ENCODE results near the gene MAGI1. TPM values are rescaled to one million over a fixed set of nuclear protein-coding genes. Genes with fewer than 3 reads are reported as not detected.

Gene MAGI1
- total RNA-seq, 1 experiment from 2014 or later = 58.2 TPM

DNA sequence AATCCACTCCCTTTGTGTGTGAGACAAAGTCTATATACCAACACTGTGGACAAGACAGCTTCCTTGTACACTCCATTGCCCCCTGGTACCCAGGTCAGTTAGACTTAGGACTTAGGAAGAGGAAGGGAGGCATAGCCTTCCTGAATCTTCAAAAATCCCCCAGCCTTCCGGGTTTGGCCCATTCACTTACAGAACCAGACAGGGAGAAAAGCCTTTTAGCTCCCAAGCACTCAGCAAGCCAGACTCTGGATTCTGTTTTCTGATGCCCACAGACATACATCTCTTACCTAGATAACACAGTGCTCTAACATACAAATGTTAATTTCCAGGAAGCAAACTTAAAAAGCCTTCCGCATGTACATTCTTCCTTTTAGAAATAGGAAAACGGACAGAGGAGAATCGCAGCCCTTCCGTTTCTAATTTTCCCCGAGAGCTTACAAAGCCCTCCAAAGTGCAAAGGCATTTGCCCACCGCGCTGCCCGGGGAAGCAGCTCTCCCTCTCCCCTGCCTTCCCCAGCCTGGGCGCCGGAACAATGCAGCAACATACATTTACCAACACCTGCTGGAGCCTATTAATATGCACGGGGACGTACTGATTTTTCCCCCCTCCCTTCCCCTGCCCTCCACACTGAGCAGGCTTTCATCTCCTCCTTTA lies 442.0 kb downstream of the MAGI1 start:
- CTCF ChIA-PET = interaction anchor here (0.6 to 3.5 kb wide), 7 partner anchors 9 to 154 kb away, joined by 3 to 13 read pairs (median 4); no protein-coding TSS in a partner anchor
- Mint-ChIP-seq H3K36me3 (no peaks in the 10 kb centered on the region), H3K4me3 (peak overlapping the region; percentile 85), H3K27me3 (ENCODE audit: low read depth) (peaks cover 3% of the 10 kb centered on the region; the same call in 1 of the 2 replicates), H3K4me1 (peaks cover 62% of the 10 kb centered on the region), H3K27ac (peak overlapping the region; percentile 96), H3K9me3 (no peaks in the 10 kb centered on the region)
- ATAC-seq (no peak), DNase-seq (ENCODE audit: low spot score) (no peak)
- TF ChIP-seq ZNF121 (CRISPR knock-in tag; IDR thresholded peaks at IDR 0.05) (peak; percentile 66; the same call in 1 of the 2 replicates), SP1 (CRISPR knock-in tag; conservative IDR thresholded peaks at IDR 0.05) (0 out of 2 replicates have a peak, but pooled peaks have one; percentile 28), ZNF512 (CRISPR knock-in tag; IDR thresholded peaks at IDR 0.05; ENCODE audit: borderline replicate concordance) (no peak), ETV6 (CRISPR knock-in tag; IDR thresholded peaks at IDR 0.05) (0 out of 2 replicates have a peak, but pooled peaks have one; percentile 20)
- POLR2A ChIA-PET = interaction anchor here (0.6 to 1.7 kb wide), 7 partner anchors 11 to 198 kb away, joined by 3 to 7 read pairs (median 4); no protein-coding TSS in a partner anchor

- DNase-seq (ENCODE audit: low spot score) (no peak), ATAC-seq (no peak)
- H3K27me3 Mint-ChIP-seq (ENCODE audit: low read depth) = peaks cover 3% of the 10 kb centered on the region; the same call in 1 of the 2 replicates
- peak overlapping the region; percentile 85 for H3K4me3 Mint-ChIP-seq
- ChIA-PET POLR2A (interaction anchor here (1.1 to 1.7 kb wide), 2 partner anchors 8 to 56 kb away, joined by 3 to 7 read pairs; no protein-coding TSS in a partner anchor), CTCF (interaction anchor here (1.1 to 3.5 kb wide), 3 partner anchors 20 to 77 kb away, joined by 3 to 13 read pairs (median 10); no protein-coding TSS in a partner anchor)
- H3K9me3 Mint-ChIP-seq = no peaks in the 10 kb centered on the region
- H3K36me3 Mint-ChIP-seq = no peaks in the 10 kb centered on the region
- TF ChIP-seq ZNF121 (CRISPR knock-in tag; IDR thresholded peaks at IDR 0.05) = no peak
- TF ChIP-seq, protein P1, sequence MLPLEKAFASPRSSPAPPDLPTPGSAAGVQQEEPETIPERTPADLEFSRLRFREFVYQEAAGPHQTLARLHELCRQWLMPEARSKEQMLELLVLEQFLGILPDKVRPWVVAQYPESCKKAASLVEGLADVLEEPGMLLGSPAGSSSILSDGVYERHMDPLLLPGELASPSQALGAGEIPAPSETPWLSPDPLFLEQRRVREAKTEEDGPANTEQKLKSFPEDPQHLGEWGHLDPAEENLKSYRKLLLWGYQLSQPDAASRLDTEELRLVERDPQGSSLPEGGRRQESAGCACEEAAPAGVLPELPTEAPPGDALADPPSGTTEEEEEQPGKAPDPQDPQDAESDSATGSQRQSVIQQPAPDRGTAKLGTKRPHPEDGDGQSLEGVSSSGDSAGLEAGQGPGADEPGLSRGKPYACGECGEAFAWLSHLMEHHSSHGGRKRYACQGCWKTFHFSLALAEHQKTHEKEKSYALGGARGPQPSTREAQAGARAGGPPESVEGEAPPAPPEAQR (CRISPR knock-in tag; IDR thresholded peaks at IDR 0.05) = no peak
- TF ChIP-seq, protein P2, sequence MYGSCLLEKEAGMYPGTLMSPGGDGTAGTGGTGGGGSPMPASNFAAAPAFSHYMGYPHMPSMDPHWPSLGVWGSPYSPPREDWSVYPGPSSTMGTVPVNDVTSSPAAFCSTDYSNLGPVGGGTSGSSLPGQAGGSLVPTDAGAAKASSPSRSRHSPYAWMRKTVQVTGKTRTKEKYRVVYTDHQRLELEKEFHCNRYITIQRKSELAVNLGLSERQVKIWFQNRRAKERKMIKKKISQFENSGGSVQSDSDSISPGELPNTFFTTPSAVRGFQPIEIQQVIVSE (CRISPR knock-in tag; IDR thresholded peaks at IDR 0.05; ENCODE audit: borderline replicate concordance) = no peak
- peaks cover 70% of the 10 kb centered on the region for H3K4me1 Mint-ChIP-seq
- H3K27ac Mint-ChIP-seq = 0 out of 2 replicates have a peak overlapping the region, but pooled peaks have one; percentile 96
Measured at GRCh38 chr3:65596029-65596300, 442.8 kb downstream of the MAGI1 start.

- ChIA-PET CTCF (interaction anchor here (0.9 to 3.5 kb wide), 3 partner anchors 25 to 129 kb away, joined by 4 to 13 read pairs (median 10); no protein-coding TSS in a partner anchor), POLR2A (interaction anchor here (1.1 kb wide), 1 partner anchor 8 kb away, joined by 3 read pairs; no protein-coding TSS in a partner anchor)
- H3K27me3 Mint-ChIP-seq (ENCODE audit: low read depth) = peaks cover 3% of the 10 kb centered on the region; the same call in 1 of the 2 replicates
- no peaks in the 10 kb centered on the region for H3K9me3 Mint-ChIP-seq
- H3K4me3 Mint-ChIP-seq = peak overlapping the region; percentile 85
- peak overlapping the region; percentile 89 for H3K27ac Mint-ChIP-seq
- no peaks in the 10 kb centered on the region for H3K36me3 Mint-ChIP-seq
- DNase-seq (ENCODE audit: low spot score) (no peak), ATAC-seq (no peak)
- peaks cover 70% of the 10 kb centered on the region for H3K4me1 Mint-ChIP-seq
- TF ChIP-seq ATF6 (CRISPR knock-in tag; IDR thresholded peaks at IDR 0.05) = no peak
- no peak for TF ChIP-seq JAZF1 (CRISPR knock-in tag; IDR thresholded peaks at IDR 0.05)
- no peak for TF ChIP-seq NFATC4 (CRISPR knock-in tag; IDR thresholded peaks at IDR 0.05)
- TF ChIP-seq GRHL2 (CRISPR knock-in tag; IDR thresholded peaks at IDR 0.05; ENCODE audit: insufficient replicate concordance, severe bottlenecking) = no peak
- TF ChIP-seq, protein P3, sequence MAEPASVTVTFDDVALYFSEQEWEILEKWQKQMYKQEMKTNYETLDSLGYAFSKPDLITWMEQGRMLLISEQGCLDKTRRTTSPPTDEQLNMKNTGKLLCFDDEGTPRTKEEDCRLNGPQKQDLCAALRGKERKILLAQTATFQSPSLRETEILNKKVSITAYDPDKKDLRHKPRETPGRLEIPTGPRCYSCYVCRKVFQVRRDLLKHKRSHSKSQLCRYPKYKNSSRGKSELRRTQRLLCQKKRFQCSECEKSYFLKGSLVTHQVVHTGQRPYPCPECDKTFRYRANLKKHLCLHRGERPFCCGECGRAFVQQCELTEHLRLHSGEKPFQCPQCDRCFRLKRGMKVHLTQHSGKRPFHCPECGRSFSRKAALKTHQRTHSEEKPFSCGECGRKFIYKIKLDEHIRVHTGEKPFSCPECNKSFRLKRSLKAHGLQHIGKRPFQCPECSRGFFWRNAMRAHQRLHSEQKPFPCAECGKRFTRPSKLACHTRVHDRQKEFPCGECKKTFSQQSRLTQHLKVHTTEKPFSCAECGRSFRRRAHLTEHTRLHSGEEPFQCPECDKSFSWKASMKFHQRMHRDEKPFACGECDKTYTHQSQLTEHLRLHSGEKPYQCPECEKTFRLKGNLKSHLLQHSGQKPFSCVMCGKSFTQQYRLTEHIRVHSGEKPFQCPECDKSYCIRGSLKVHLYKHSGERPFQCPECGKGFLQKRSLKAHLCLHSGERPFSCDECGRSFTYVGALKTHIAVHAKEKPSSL (CRISPR knock-in tag; conservative IDR thresholded peaks at IDR 0.05) = no peak
- no peak for TF ChIP-seq ZNF671 (CRISPR knock-in tag; IDR thresholded peaks at IDR 0.05)
- TF ChIP-seq, protein P4, sequence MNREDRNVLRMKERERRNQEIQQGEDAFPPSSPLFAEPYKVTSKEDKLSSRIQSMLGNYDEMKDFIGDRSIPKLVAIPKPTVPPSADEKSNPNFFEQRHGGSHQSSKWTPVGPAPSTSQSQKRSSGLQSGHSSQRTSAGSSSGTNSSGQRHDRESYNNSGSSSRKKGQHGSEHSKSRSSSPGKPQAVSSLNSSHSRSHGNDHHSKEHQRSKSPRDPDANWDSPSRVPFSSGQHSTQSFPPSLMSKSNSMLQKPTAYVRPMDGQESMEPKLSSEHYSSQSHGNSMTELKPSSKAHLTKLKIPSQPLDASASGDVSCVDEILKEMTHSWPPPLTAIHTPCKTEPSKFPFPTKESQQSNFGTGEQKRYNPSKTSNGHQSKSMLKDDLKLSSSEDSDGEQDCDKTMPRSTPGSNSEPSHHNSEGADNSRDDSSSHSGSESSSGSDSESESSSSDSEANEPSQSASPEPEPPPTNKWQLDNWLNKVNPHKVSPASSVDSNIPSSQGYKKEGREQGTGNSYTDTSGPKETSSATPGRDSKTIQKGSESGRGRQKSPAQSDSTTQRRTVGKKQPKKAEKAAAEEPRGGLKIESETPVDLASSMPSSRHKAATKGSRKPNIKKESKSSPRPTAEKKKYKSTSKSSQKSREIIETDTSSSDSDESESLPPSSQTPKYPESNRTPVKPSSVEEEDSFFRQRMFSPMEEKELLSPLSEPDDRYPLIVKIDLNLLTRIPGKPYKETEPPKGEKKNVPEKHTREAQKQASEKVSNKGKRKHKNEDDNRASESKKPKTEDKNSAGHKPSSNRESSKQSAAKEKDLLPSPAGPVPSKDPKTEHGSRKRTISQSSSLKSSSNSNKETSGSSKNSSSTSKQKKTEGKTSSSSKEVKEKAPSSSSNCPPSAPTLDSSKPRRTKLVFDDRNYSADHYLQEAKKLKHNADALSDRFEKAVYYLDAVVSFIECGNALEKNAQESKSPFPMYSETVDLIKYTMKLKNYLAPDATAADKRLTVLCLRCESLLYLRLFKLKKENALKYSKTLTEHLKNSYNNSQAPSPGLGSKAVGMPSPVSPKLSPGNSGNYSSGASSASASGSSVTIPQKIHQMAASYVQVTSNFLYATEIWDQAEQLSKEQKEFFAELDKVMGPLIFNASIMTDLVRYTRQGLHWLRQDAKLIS (CRISPR knock-in tag; IDR thresholded peaks at IDR 0.05; ENCODE audit: borderline replicate concordance) = no peak
- TF ChIP-seq NR1H2 (CRISPR knock-in tag; IDR thresholded peaks at IDR 0.05) = no peak
Measured at GRCh38 chr3:65595222-65596028, 443.3 kb downstream of the MAGI1 start.

Data from WTC11 (cell line).